Stimulated activated CD4-positive, alpha-beta T cell treated with anti-CD3 and anti-CD28 coated beads, Interleukin-1b, Interleukin-23, amount 100 ng/mL, for 1 hour (primary cell): ENCODE results near the gene SPIN1.

ENCODE experiments used
- DNase-seq, 2 donors: peaks; one replicate each; pipeline ENCODE4 v3.0.0-alpha.2; 2020; ENCODE audit warnings: low read depth in 2 of 2

Gene SPIN1

GRCh38 chr9:88436379-88436778 is 48.1 kb downstream of the SPIN1 start:
- no peak for DNase-seq

DNA sequence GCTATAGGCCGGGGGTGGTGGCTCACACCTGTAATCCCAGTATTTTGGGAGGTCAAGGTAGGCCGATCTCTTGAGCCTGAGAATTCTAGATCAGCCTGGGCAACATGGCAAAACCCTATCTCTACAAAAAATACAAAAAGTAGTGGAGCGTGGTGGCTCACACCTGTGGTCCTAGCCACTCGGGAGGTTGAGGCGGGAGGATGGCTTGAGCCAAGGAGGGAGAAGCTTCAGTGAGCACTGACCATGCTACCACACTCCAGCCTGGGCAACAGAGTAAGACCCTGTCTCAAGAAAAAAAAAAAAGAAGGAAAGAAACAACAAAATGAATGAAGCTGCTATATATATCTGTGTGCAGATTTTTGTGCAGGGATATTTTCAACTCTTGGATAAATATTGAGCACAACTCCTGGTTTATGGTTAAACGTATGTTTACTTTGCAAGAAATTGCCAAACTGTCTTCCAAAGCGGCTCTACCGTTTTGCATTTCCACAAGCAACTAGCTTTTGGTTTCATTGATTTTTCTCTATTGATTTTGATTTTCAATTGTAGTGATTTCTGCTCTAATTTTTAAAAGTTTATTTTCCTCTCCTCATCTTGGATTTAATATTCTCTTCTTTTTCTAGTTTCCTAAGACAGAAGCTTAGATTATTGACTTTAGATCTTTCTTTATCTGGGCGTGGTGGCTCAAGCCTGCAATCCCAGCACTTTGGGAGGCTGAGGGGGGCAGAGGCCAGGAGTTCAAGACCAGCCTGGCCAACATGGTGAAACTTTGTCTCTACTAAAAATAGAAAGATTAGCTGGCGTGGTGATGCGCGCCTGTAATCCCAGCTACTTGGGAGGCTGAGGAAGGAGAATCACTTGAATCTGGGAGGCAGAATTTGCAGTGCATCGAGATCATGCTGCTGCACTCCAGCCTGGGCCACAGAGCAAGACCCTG is 49.2 kb downstream of the SPIN1 start:
- DNase-seq: no peak

GRCh38 chr9:88438811-88439210 is 50.6 kb downstream of the SPIN1 start:
- DNase-seq: no peak

GRCh38 chr9:88441301-88442007 is 53.2 kb downstream of the SPIN1 start:
- DNase-seq: no peak

- no peak for DNase-seq
Measured at GRCh38 chr9:88443480-88444113, 55.4 kb downstream of the SPIN1 start.

GRCh38 chr9:88446728-88447127 is 58.5 kb downstream of the SPIN1 start:
- DNase-seq: no peak

GRCh38 chr9:88447431-88447830 is 59.2 kb downstream of the SPIN1 start:
- DNase-seq: no peak

GRCh38 chr9:88451160-88451559 is 62.9 kb downstream of the SPIN1 start:
- DNase-seq: no peak

DNA sequence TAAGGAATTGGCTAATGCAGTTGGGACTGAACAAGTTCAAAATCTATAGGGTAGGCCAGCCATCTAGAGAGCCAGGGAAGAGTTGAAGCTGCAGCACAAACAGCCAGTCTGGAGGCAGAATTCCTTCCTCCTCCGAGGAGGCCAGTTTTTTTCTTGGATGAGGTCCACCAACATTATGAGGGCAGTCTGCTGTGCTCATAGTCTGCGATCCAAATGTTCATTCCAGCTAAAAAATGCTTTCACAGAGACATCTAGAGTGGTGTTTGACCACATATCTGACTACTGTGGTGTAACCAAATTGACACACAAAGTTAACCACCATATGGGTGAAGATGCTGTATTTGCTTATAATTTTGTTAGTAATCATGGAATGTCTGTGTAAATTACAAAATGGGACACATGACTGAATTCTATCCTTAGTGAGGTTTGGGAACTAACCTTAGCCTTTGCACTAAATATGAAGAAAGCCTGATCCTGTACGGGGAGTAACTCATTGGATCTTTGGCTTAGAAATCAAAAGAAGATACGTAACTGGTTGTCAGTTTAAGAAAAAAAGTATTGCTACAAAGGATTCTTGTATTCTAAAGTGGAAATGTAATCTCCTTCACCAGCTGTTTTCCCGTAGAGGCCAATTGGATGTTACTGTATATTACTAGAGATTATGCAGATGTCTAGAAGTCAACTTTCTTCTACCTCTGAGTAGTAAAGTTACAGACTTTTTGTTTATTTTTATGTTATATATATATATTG is 70.6 kb downstream of the SPIN1 start:
- no peak for DNase-seq

- no peak for DNase-seq
Measured at GRCh38 chr9:88460587-88461332, 72.5 kb downstream of the SPIN1 start.

DNA sequence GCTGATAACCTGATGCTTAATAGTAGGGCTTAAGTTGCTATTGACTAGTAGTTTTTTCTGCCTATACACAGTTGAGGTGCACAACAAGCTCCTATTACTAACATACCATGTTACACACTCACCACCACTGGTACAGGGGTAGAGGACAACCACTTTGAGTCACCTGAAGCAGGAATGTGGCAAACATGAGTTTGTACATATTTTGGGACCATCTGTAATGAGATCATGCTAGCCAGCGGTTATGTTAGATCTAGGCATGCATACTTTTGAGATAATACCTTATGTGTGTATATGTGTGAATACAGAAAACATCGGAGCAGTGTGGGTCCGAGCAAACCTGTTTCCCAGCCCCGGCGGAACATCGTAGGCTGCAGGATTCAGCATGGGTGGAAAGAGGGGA is 73.9 kb downstream of the SPIN1 start:
- no peak for DNase-seq

- no peak for DNase-seq
Measured at GRCh38 chr9:88464851-88465250, 76.6 kb downstream of the SPIN1 start.

DNA sequence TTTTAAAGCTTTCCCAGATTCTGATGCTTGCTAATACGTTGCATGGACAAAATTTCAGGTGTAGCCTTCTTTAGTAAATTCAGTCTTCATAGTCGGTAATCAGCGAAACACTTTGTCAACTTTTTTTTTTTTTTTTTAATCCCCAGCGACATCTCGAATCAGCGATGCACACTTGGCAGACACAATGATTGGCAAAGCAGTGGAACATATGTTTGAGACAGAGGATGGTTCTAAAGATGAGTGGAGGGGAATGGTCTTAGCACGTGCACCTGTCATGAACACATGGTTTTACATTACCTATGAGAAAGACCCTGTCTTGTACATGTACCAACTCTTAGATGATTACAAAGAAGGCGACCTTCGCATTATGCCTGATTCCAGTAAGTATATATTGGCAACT is 80.0 kb downstream of the SPIN1 start:
- no peak for DNase-seq

GRCh38 chr9:88476491-88477271 is 88.4 kb downstream of the SPIN1 start:
- DNase-seq: no peak

- DNase-seq: no peak
Measured at GRCh38 chr9:88477300-88477751, 89.1 kb downstream of the SPIN1 start.

DNA sequence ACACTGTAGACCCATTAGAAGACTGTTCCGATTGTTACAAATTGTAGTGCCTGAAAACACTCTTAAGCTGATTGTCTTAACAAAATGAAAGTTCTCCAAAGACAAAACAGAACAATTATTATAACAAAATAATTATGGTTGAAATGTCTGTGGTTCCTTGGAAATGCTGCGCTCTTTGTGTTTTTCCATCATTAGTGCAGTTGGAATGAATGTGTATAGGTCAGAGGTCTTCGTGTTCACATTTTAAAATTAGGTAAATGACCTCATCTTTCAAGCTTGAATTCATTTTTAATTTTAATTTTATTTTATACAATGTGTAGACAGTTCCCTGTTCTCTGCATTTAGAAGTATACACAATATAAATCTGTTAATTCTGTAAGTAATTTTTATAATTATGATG is 90.0 kb downstream of the SPIN1 start:
- DNase-seq: no peak

DNA sequence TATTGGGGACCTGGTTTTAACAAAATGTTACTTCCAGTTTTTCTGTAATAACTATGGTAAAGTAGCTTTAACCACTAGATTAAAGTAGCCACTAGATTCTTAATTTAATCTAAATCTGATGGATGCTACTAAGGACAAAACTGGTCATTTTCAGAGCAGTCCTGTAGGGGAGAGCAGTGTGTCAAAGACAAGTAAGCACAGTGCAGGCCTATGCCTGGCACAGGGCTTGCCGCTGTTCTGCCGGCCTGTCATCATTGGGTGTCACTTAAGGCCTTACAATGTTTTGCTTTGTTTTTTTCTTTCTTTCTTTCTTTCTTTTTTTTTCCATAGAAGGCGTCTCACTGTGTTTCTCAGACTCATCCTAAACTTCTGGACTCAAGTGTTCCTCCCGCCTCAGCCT is 93.7 kb downstream of the SPIN1 start:
- DNase-seq: no peak

DNA sequence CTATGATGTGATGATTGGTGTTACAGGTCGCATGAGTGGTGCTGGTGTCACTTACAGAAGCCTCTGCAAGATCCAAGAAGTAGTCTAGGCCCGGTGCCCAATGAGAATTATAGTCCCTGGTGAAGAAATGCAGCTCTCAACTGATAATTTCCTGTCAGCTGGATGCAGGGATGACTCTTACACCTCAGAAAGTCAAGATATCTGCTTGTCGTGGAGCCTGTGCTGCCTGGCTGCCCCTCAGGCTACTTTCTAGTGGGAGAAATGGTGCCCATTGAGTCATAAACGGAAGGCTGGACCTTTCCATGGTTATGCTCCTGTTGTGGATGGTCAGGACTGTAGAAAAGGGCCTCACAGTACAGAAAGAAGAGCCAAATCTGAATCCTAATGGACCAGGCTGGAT is 99.9 kb downstream of the SPIN1 start:
- DNase-seq: no peak

DNA sequence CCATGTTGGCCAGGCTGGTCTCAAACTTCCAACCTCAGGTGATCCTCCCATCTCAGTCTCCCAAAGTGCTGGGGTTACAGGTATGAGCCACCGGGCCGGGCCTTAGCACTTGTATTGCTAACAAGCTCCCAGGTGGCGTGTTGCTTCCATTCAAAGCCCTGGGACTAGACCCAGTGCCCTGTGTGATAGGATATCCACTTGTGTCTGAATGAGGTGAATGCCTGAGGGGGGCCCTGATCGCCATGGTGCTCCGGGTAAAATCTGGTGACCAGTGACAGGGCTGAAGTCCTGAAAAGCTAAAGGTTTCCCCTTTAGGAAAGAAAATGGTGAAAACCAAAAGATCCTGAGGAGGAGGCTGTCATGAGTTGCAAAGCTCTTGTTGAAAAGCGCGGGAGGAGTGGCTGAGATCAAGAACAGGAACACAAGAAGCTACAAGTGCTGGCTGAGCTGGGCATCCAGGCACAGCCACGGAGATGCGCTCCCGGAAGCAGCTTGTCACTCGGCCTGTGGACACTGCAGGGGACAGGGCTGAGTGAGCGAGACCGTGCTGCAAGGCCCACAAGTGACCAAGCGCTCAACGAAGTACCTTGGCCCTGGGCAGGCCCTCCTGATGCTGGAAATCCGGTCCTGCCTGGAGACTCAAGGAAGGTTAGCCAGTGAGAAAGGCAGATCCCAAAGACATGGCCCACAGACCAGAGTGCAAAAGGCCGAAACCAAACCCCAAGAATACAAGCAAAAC is 106.9 kb downstream of the SPIN1 start:
- DNase-seq: no peak

- no peak for DNase-seq
Measured at GRCh38 chr9:88497224-88497623, 109.0 kb downstream of the SPIN1 start.
